GM12878 (cell line): Measurements from ENCODE around the gene ABCF3. TPM values are rescaled to one million over a fixed set of nuclear protein-coding genes. Genes with fewer than 3 reads are reported as not detected.

Source experiments
- ATAC-seq: fragments of 200-7000 bp; cut with Tn5 transposase; 3 replicates; pipeline ENCODE4 v1.9.1; 2020; ENCODE audit warnings: mild to moderate bottlenecking, moderate library complexity
- BruUV-seq: library from RNA; stranded (reverse); fragments of 400-500 nt; replicated peaks from 2 replicates; lab custom pipeline; 2021; lab: Mats Ljungman, UMichigan
- CTCF ChIA-PET: fragments of 300-600 bp; sonication (Branson Sonifier 250); formaldehyde crosslinking; extraction: SDS; loops from one replicate; lab custom pipeline; 2021; ENCODE audit warnings: inconsistent platforms; lab: Yijun Ruan, JAX
- POLR2A ChIA-PET: fragments of 350-600 bp; formaldehyde crosslinking; extraction: SDS; loops from one replicate; lab custom pipeline; 2021; ENCODE audit warnings: inconsistent platforms; lab: Charles Lee
- RAD21 ChIA-PET: fragments of 300-600 bp; sonication (Branson Sonifier 250); formaldehyde crosslinking; loops from one replicate; lab custom pipeline; 2023; ENCODE audit warnings: antibody characterized with exemption; ENCODE audit not compliant: unreplicated experiment; lab: Charles Lee
- SMC1A ChIA-PET: fragments of 300-600 bp; sonication (Branson Sonifier 250); formaldehyde crosslinking; loops from one replicate; lab custom pipeline; 2023; ENCODE audit not compliant: unreplicated experiment, uncharacterized antibody; lab: Charles Lee
- DNase-seq: peaks from one replicate; pipeline ENCODE4 v3.0.0-alpha.2; 2011; ENCODE audit warnings: low read depth, low spot score
- FAIRE-seq: peaks from 3 replicates; lab custom pipeline; 2011; peaks lifted over from hg19 to GRCh38; lab: Jason Lieb, UNC
- H2AFZ ChIP-seq: 2 replicates; pipeline ENCODE4 v1.6.0; 2011; ENCODE audit warnings: low read depth, low read length, control low read depth; ENCODE audit not compliant: control insufficient read depth
- H3K27ac ChIP-seq: 2 replicates; pipeline ENCODE4 v1.5.1; 2011; ENCODE audit warnings: control low read depth; ENCODE audit not compliant: control insufficient read depth, insufficient read depth
- H3K27me3 ChIP-seq, 2 experiments: replicated peaks in 1 of 2; 2 replicates each; pipeline versions ENCODE4 v1.6.0 to v1.6.1; 2011; ENCODE audit warnings: low read length in 1 of 2; ENCODE audit not compliant: control insufficient read depth in 2 of 2, insufficient read depth in 2 of 2
- H3K36me3 ChIP-seq, 2 experiments: 2 replicates each; pipeline ENCODE4 v1.5.1; 2011; ENCODE audit warnings: low read length in 1 of 2; ENCODE audit not compliant: control insufficient read depth in 2 of 2, insufficient read depth in 2 of 2
- H3K4me1 ChIP-seq: 2 replicates; pipeline ENCODE4 v1.6.1; 2011; ENCODE audit warnings: mild to moderate bottlenecking, low read length, moderate library complexity, mixed read lengths; ENCODE audit not compliant: control insufficient read depth, insufficient read depth
- H3K4me2 ChIP-seq: 2 replicates; pipeline ENCODE4 v1.6.0; 2011; ENCODE audit warnings: control low read depth; ENCODE audit not compliant: control insufficient read depth, insufficient read depth
- H3K4me3 ChIP-seq: fragments of 200-600 bp; sonication (generic); 2 replicates; pipeline ENCODE4 v1.5.1; 2016
- H3K79me2 ChIP-seq: 2 replicates; pipeline ENCODE4 v1.6.0; 2011; ENCODE audit warnings: low read length; ENCODE audit not compliant: control insufficient read depth, insufficient read depth
- H3K9ac ChIP-seq: 2 replicates; pipeline ENCODE4 v1.8.0; 2011; ENCODE audit warnings: low read length, control low read depth, mixed read lengths; ENCODE audit not compliant: control insufficient read depth, insufficient read depth
- H3K9me3 ChIP-seq: replicated peaks from 3 replicates; pipeline ENCODE4 v1.5.1; 2011; ENCODE audit warnings: mild to moderate bottlenecking, low read length; ENCODE audit not compliant: control insufficient read depth, insufficient read depth
- H4K20me1 ChIP-seq: 2 replicates; pipeline ENCODE4 v1.6.0; 2011; ENCODE audit not compliant: control insufficient read depth, insufficient read depth
- ATF2 ChIP-seq: IDR thresholded peaks from 2 replicates; pipeline ENCODE4 v1.6.1; 2012; ENCODE audit warnings: low read length, inconsistent platforms
- BMI1 ChIP-seq: fragments of 450-650 bp; IDR thresholded peaks from 2 replicates; pipeline ENCODE4 v1.6.1; 2016; ENCODE audit warnings: mild to moderate bottlenecking, moderate library complexity, borderline replicate concordance
- FOXK2 ChIP-seq: fragments of 450-650 bp; IDR thresholded peaks from 2 replicates; pipeline ENCODE4 v1.6.1; 2017; ENCODE audit warnings: mild to moderate bottlenecking, moderate library complexity
- IRF4 ChIP-seq: IDR thresholded peaks from 2 replicates; pipeline ENCODE4 v1.6.1; 2011; ENCODE audit warnings: low read depth, low read length
- NBN ChIP-seq: fragments of 450-650 bp; IDR thresholded peaks from 2 replicates; pipeline ENCODE4 v1.6.1; 2016
- PML ChIP-seq: IDR thresholded peaks from 2 replicates; pipeline ENCODE4 v1.6.1; 2012; ENCODE audit warnings: low read length, inconsistent platforms
- TBL1XR1 ChIP-seq: IDR thresholded peaks from 2 replicates; pipeline ENCODE4 v1.6.1; 2012; ENCODE audit warnings: low read depth, low read length, improper control_type of control experiment
- WRNIP1 ChIP-seq: IDR thresholded peaks from 2 replicates; pipeline ENCODE4 v1.6.1; 2011; ENCODE audit warnings: low read depth, low read length, improper control_type of control experiment, borderline replicate concordance
- ZNF687 ChIP-seq: fragments of 450-650 bp; IDR thresholded peaks from 2 replicates; pipeline ENCODE4 v1.6.1; 2017; ENCODE audit warnings: mild to moderate bottlenecking, moderate library complexity
- WGBS: methylation state at CpG from one replicate; pipeline ENCODE4 v1.1.6; 2016; ENCODE audit warnings: low lambda C conversion rate; ENCODE audit not compliant: insufficient replicate concordance, insufficient coverage; ENCODE audit errors: missing lambda C conversion rate; 5-methylcytosine and 5-hydroxymethylcytosine counted together
- in situ Hi-C: fragments of 300-500 bp; cut with MboI; formaldehyde crosslinking; loops from 9 replicates; pipeline ENCODE4 v1.14.3; 2018; ENCODE audit warnings: mixed read lengths
- intact Hi-C: fragments of 100-400 bp; cut with micrococcal nuclease; formaldehyde crosslinking; loops from one replicate; pipeline ENCODE4 v1.14.2; 2022; ENCODE audit not compliant: unreplicated experiment
- polyA plus RNA-seq, 11 experiments: library from polyadenylated mRNA; depleted of rRNA in 4 of 11; unstranded in 6 of 11; stranded (reverse) in 5 of 11; fragments of >200 nt; fragmentation: Nextera tagmentation in 4 of 11; fragmentation: Illumina TruSeq in 1 of 11; extraction: Ambion mirVana in 4 of 11; extraction: Trizol in 1 of 11; gene quantifications; 1 replicate in 1 of 11; 2 replicates in 10 of 11; pipeline versions ENCODE4 v1.2.1 to v1.2.3, GENCODE V29; 2011 to 2016; ENCODE audit warnings: inconsistent platforms in 2 of 11, missing spikeins in 2 of 11, low read depth in 1 of 11
- total RNA-seq, 4 experiments: library from RNA; depleted of rRNA in 3 of 4; stranded (reverse); fragments of >200 nt in 3 of 4; fragmentation: Illumina TruSeq in 1 of 4; extraction: Trizol in 1 of 4; gene quantifications; 2 replicates each; pipeline versions ENCODE4 v1.2.1 to v1.2.3, GENCODE V29; 2013 to 2021
- TF ChIP-seq, protein P1 (sequence below): fragments of 450-650 bp; formaldehyde crosslinking; IDR thresholded peaks from 2 replicates; pipeline ENCODE4 v1.4.0; 2020; ENCODE audit warnings: mild to moderate bottlenecking, moderate library complexity

Gene ABCF3
- total and polyA plus RNA-seq, 10 of the 15 experiments (the other 5 are each of a cell fraction or from before 2014, with no cell fraction given), result 6.1 to 71.3 (median 46.9) TPM

GRCh38 chr3:184155644-184156521, 30.1 kb upstream of the ABCF3 start:
- peak overlapping the region; percentile 77 for H2AFZ ChIP-seq
- H3K27ac ChIP-seq, result peak overlapping the region; percentile 35
- H3K9me3 ChIP-seq, result no peaks in the 10 kb centered on the region
- ChIA-PET RAD21 (interaction anchor here (0.7 to 2.2 kb wide), 7 partner anchors 10 to 133 kb away, joined by 3 to 10 read pairs (median 3); partner anchors contain the start of genes ABCF3, AP2M1 and EIF2B5), CTCF (interaction anchor here (0.9 to 1.6 kb wide), 3 partner anchors 10 to 31 kb away, joined by 3 to 7 read pairs (median 3); partner anchors contain the start of gene EIF2B5), POLR2A (interaction anchor here (0.5 to 2.4 kb wide), 8 partner anchors 8 to 1127 kb away, joined by 3 to 7 read pairs (median 4); partner anchors contain the start of genes ABCF3, AP2M1 and EIF2B5), SMC1A (interaction anchor here (0.7 to 1.4 kb wide), 5 partner anchors 23 to 94 kb away, joined by 3 to 4 read pairs (median 4); no protein-coding TSS in a partner anchor)
- peak overlapping the region; percentile 78 for H3K4me2 ChIP-seq
- H4K20me1 ChIP-seq, result no peaks in the 10 kb centered on the region
- DNase-seq (no peak), FAIRE-seq (no peak), ATAC-seq (peak; percentile 48)
- 1% methylated on average over 47 of the region's 47 CpGs for WGBS
- peak overlapping the region; percentile 88 for H3K9ac ChIP-seq
- BruUV-seq, result TSS peak; percentile 63
- peaks cover 42% of the 10 kb centered on the region for H3K79me2 ChIP-seq
- H3K36me3 ChIP-seq, result no peaks in the 10 kb centered on the region
- H3K4me3 ChIP-seq, result peak overlapping the region; percentile 82
- no peaks in the 10 kb centered on the region for H3K27me3 ChIP-seq
- peaks cover 9% of the 10 kb centered on the region for H3K4me1 ChIP-seq
- intact Hi-C loops, result loop anchor here (1.0 kb wide), 2 partner anchors 22 to 29 kb away; no protein-coding TSS in a partner anchor
- in situ Hi-C loops, result no loop called here
- no peak for TF ChIP-seq TBL1XR1
- no peak for TF ChIP-seq ATF2
- TF ChIP-seq PML, result no peak
- no peak for TF ChIP-seq WRNIP1
- no peak for TF ChIP-seq IRF4
- TF ChIP-seq, protein P1, sequence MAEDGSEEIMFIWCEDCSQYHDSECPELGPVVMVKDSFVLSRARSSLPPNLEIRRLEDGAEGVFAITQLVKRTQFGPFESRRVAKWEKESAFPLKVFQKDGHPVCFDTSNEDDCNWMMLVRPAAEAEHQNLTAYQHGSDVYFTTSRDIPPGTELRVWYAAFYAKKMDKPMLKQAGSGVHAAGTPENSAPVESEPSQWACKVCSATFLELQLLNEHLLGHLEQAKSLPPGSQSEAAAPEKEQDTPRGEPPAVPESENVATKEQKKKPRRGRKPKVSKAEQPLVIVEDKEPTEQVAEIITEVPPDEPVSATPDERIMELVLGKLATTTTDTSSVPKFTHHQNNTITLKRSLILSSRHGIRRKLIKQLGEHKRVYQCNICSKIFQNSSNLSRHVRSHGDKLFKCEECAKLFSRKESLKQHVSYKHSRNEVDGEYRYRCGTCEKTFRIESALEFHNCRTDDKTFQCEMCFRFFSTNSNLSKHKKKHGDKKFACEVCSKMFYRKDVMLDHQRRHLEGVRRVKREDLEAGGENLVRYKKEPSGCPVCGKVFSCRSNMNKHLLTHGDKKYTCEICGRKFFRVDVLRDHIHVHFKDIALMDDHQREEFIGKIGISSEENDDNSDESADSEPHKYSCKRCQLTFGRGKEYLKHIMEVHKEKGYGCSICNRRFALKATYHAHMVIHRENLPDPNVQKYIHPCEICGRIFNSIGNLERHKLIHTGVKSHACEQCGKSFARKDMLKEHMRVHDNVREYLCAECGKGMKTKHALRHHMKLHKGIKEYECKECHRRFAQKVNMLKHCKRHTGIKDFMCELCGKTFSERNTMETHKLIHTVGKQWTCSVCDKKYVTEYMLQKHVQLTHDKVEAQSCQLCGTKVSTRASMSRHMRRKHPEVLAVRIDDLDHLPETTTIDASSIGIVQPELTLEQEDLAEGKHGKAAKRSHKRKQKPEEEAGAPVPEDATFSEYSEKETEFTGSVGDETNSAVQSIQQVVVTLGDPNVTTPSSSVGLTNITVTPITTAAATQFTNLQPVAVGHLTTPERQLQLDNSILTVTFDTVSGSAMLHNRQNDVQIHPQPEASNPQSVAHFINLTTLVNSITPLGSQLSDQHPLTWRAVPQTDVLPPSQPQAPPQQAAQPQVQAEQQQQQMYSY, result no peak
- no peak for TF ChIP-seq ZNF687
- no peak for TF ChIP-seq FOXK2
- TF ChIP-seq BMI1, result no peak
- 0 out of 2 replicates have a peak, but pooled peaks have one; percentile 15 for TF ChIP-seq NBN
